22Rv1 (cell line): ENCODE data around the gene UMOD.

Experiments
- CTCF ChIP-seq: fragments of 450-650 bp; IDR thresholded peaks from 2 replicates; pipeline ENCODE4 v1.5.1; 2017; ENCODE audit warnings: mild to moderate bottlenecking
- ZFX ChIP-seq: fragments of 450-650 bp; IDR thresholded peaks from 2 replicates; pipeline ENCODE4 v1.6.1; 2017; ENCODE audit warnings: antibody characterized with exemption, borderline replicate concordance

GRCh38 chr16:20323591-20324117, 28.9 kb downstream of the UMOD start:
- TF ChIP-seq CTCF (no peak), ZFX (no peak)
